Activated B cell treated with CpG ODN at 0.5 μM for 24 hours (primary cell): ENCODE results near the gene HMCN1. TPM values are rescaled to one million over a fixed set of nuclear protein-coding genes. Genes with fewer than 3 reads are reported as not detected.

Experiments
- ATAC-seq: fragments of 200-7000 bp; cut with Tn5 transposase; one replicate; pipeline ENCODE4 v1.10.0; 2021; ENCODE audit warnings: low read depth, mild to moderate bottlenecking, moderate library complexity
- CTCF ChIA-PET: fragments of 350-600 bp; sonication (Branson Sonifier 250); formaldehyde crosslinking; loops from one replicate; lab custom pipeline; 2021; ENCODE audit warnings: antibody characterized with exemption; lab: Charles Lee
- POLR2A ChIA-PET: fragments of 350-600 bp; sonication (Branson Sonifier 250); formaldehyde crosslinking; loops from one replicate; lab custom pipeline; 2021; ENCODE audit warnings: antibody characterized with exemption; lab: Charles Lee
- DNase-seq: peaks from one replicate; pipeline ENCODE4 v3.0.0; 2022
- H3K27ac Mint-ChIP-seq: one replicate; pipeline ENCODE4 v1.8.0; 2020; ENCODE audit warnings: mixed read lengths
- H3K27me3 Mint-ChIP-seq: one replicate; pipeline ENCODE4 v1.8.0; 2021; ENCODE audit warnings: mixed read lengths
- H3K36me3 Mint-ChIP-seq: one replicate; pipeline ENCODE4 v1.8.0; 2021; ENCODE audit warnings: low read depth, mixed read lengths
- H3K4me1 Mint-ChIP-seq: one replicate; pipeline ENCODE4 v1.8.0; 2021; ENCODE audit warnings: mixed read lengths
- H3K4me3 Mint-ChIP-seq: one replicate; pipeline ENCODE4 v1.8.0; 2020; ENCODE audit warnings: mild to moderate bottlenecking, mixed read lengths
- H3K9me3 Mint-ChIP-seq: one replicate; pipeline ENCODE4 v1.8.0; 2020; ENCODE audit warnings: mixed read lengths
- CTCF ChIP-seq: fragments of 200-600 bp; IDR thresholded peaks from one replicate; pipeline ENCODE4 v1.8.0; 2022; ENCODE audit warnings: antibody characterized with exemption, mild to moderate bottlenecking
- intact Hi-C: fragments of 100-400 bp; cut with micrococcal nuclease; formaldehyde crosslinking; loops from one replicate; pipeline ENCODE4 v1.15.1; 2024
- total RNA-seq: library from RNA; stranded (reverse); gene quantifications from 2 replicates; pipeline ENCODE4 v1.2.3, GENCODE V29; 2022

Gene HMCN1
- total RNA-seq, 1 donor from 2014 or later = 0.27 TPM

DNA sequence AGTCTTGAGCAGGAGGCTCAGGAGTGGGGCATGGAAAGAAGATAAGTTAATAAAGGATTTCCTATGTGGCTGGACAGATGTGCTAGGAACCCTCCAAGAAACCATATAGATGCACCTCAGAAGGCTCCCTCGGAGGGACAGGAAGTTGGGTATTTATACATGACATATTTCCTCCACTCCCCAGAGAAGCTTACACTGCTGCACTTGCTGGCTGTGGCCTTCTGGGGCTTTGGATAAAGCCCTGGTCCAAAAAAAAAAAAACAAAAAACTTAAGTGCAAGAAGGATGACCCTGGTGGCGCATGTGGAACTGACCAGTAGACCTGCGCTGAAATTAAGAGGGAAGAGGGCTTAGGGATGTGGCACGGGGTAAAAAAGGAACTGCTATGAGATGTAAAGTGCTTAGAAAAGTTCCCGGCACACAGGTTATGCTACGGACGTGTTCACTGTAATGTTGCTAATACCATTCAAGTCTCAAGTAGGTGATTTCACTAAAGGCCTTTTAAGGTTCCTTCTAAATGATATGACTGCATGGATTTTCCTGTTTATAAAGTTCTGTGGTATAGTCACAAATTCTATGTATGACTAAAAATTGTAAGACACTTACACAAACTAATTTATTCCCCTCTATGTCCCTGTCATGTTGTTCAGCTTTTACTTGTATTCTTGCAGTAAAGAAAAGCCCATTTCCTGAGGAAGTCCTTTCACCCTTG is 253.6 kb downstream of the HMCN1 start:
- Mint-ChIP-seq H3K4me1 (peaks cover 15% of the 10 kb centered on the region), H3K27ac (peak overlapping the region; percentile 77), H3K27me3 (no peaks in the 10 kb centered on the region), H3K36me3 (no peaks in the 10 kb centered on the region), H3K4me3 (peak overlapping the region; percentile 73), H3K9me3 (no peaks in the 10 kb centered on the region)
- ATAC-seq (no peak), DNase-seq (no peak)
- ChIA-PET CTCF (no interaction called here), POLR2A (no interaction called here)
- intact Hi-C loops = no loop called here
- TF ChIP-seq CTCF = no peak

GRCh38 chr1:185990565-185990964 is 256.4 kb downstream of the HMCN1 start:
- POLR2A ChIA-PET = no interaction called here
- H3K9me3 Mint-ChIP-seq = no peaks in the 10 kb centered on the region
- H3K27ac Mint-ChIP-seq = no peak overlapping the region
- no peak for ATAC-seq
- DNase-seq = no peak
- H3K4me1 Mint-ChIP-seq = peaks cover 15% of the 10 kb centered on the region
- intact Hi-C loops = loop anchor here (5.0 kb wide), 1 partner anchor 1122 kb away; no protein-coding TSS in a partner anchor
- no peaks in the 10 kb centered on the region for H3K36me3 Mint-ChIP-seq
- no peak overlapping the region for H3K4me3 Mint-ChIP-seq
- CTCF ChIA-PET = no interaction called here
- no peak for TF ChIP-seq CTCF
- H3K27me3 Mint-ChIP-seq = peaks cover 2% of the 10 kb centered on the region

DNA sequence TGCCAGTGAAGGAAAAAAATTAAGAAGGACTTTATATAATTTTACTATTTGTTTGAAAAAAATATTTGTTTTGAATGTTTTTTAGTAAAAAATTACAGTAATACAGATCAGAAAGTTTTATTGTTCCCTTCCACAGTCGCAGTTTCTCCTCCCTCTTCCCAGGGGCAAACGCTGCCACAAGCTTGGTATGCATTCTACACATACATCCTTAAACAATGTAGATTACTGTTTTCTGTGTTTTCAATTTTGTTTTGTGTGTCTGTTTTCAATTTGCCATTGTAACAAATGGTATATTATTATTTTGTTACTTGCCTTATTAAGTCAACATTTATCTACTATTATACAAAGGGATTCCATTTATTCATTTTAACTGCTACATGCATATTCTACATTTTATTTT is 257.1 kb downstream of the HMCN1 start:
- Mint-ChIP-seq H3K4me1 (peaks cover 15% of the 10 kb centered on the region), H3K9me3 (no peaks in the 10 kb centered on the region), H3K27ac (no peak overlapping the region), H3K36me3 (no peaks in the 10 kb centered on the region), H3K4me3 (no peak overlapping the region), H3K27me3 (peaks cover 2% of the 10 kb centered on the region)
- ATAC-seq = no peak
- intact Hi-C loops = loop anchor here (5.0 kb wide), 1 partner anchor 1121 kb away; no protein-coding TSS in a partner anchor
- no peak for TF ChIP-seq CTCF
- DNase-seq = no peak
- CTCF ChIA-PET = no interaction called here
- POLR2A ChIA-PET = no interaction called here

GRCh38 chr1:185996211-185996610 is 262.0 kb downstream of the HMCN1 start:
- TF ChIP-seq CTCF = no peak
- intact Hi-C loops = no loop called here
- ChIA-PET POLR2A (no interaction called here), CTCF (no interaction called here)
- no peaks in the 10 kb centered on the region for H3K4me1 Mint-ChIP-seq
- H3K9me3 Mint-ChIP-seq = no peaks in the 10 kb centered on the region
- DNase-seq (no peak), ATAC-seq (no peak)
- no peaks in the 10 kb centered on the region for H3K36me3 Mint-ChIP-seq
- no peak overlapping the region for H3K4me3 Mint-ChIP-seq
- peaks cover 2% of the 10 kb centered on the region for H3K27me3 Mint-ChIP-seq
- no peak overlapping the region for H3K27ac Mint-ChIP-seq

- H3K27ac Mint-ChIP-seq = no peak overlapping the region
- intact Hi-C loops = no loop called here
- CTCF ChIA-PET = no interaction called here
- no peak overlapping the region for H3K4me3 Mint-ChIP-seq
- H3K4me1 Mint-ChIP-seq = no peaks in the 10 kb centered on the region
- H3K9me3 Mint-ChIP-seq = no peaks in the 10 kb centered on the region
- peaks cover 2% of the 10 kb centered on the region for H3K27me3 Mint-ChIP-seq
- H3K36me3 Mint-ChIP-seq = no peaks in the 10 kb centered on the region
- POLR2A ChIA-PET = no interaction called here
- ATAC-seq (no peak), DNase-seq (no peak)
- TF ChIP-seq CTCF = no peak
These were observed 264.2 kb downstream of the HMCN1 start for GRCh38 chr1:185998391-185998790.
